B cell (primary cell): ENCODE results near the gene TXNDC2. TPM values are rescaled to one million over a fixed set of nuclear protein-coding genes. Genes with fewer than 3 reads are reported as not detected.

Experiments
- ATAC-seq: fragments of 200-7000 bp; cut with Tn5 transposase; one replicate; pipeline ENCODE4 v1.10.0; 2021; ENCODE audit warnings: low read depth, mild to moderate bottlenecking, moderate number of reproducible peaks, moderate library complexity
- CTCF ChIA-PET: fragments of 350-600 bp; sonication (Branson Sonifier 250); formaldehyde crosslinking; loops from one replicate; lab custom pipeline; 2021; ENCODE audit warnings: antibody characterized with exemption, inconsistent platforms; lab: Charles Lee
- POLR2A ChIA-PET: fragments of 350-600 bp; sonication (Branson Sonifier 250); formaldehyde crosslinking; loops from one replicate; lab custom pipeline; 2021; ENCODE audit warnings: antibody characterized with exemption; lab: Charles Lee
- DNase-seq: peaks from one replicate; pipeline ENCODE4 v3.0.0; 2013
- H2AFZ ChIP-seq: 2 replicates; pipeline ENCODE4 v1.6.1; 2012; ENCODE audit warnings: mild to moderate bottlenecking, low read depth, low read length; ENCODE audit not compliant: insufficient read depth, poor library complexity, severe bottlenecking
- H3K27ac ChIP-seq, 2 donors: 1 replicate in 1 of 2; 2 replicates in 1 of 2; pipeline ENCODE4 v1.5.1; 2012 to 2013; ENCODE audit warnings: low read length in 2 of 2, mild to moderate bottlenecking in 2 of 2, moderate library complexity in 1 of 2
- H3K27me3 ChIP-seq, 4 experiments: fragments of 200-600 bp in 1 of 4; sonication (generic) in 1 of 4; replicated peaks in 1 of 4; 1 replicate in 2 of 4; 2 replicates in 2 of 4; pipeline versions ENCODE4 v1.6.1 to v1.7.0; 2013 to 2016; ENCODE audit warnings: low read length in 3 of 4, mild to moderate bottlenecking in 2 of 4, mixed read lengths in 1 of 4, moderate library complexity in 1 of 4; ENCODE audit not compliant: insufficient read depth in 4 of 4, control insufficient read depth in 3 of 4; ENCODE audit errors: control extremely low read depth in 1 of 4
- H3K36me3 ChIP-seq, 2 experiments: replicated peaks in 1 of 2; 1 replicate in 1 of 2; 2 replicates in 1 of 2; pipeline versions ENCODE4 v1.6.1 to v1.7.1; 2013; ENCODE audit warnings: low read length in 1 of 2; ENCODE audit not compliant: insufficient read depth in 2 of 2, control insufficient read depth in 1 of 2; ENCODE audit errors: control extremely low read depth in 1 of 2, extremely low read depth in 1 of 2
- H3K4me1 ChIP-seq, 2 donors: fragments of 200-600 bp in 1 of 2; sonication (generic) in 1 of 2; 1 replicate in 1 of 2; 2 replicates in 1 of 2; pipeline versions ENCODE4 v1.5.1 to v1.6.1; 2013 to 2017; ENCODE audit warnings: low read length in 2 of 2; ENCODE audit not compliant: control insufficient read depth in 2 of 2, insufficient read depth in 2 of 2
- H3K4me2 ChIP-seq: replicated peaks from 2 replicates; pipeline ENCODE3; 2012; ENCODE audit warnings: mild to moderate bottlenecking, low read depth, low read length; ENCODE audit not compliant: poor library complexity, severe bottlenecking
- H3K4me3 ChIP-seq, 5 experiments: fragments of 200-600 bp in 1 of 5; sonication (generic) in 1 of 5; 1 replicate in 3 of 5; 2 replicates in 2 of 5; pipeline versions ENCODE4 v1.5.1 to v1.7.0; 2011 to 2016; ENCODE audit warnings: low read length in 4 of 5, mild to moderate bottlenecking in 4 of 5, low read depth in 2 of 5, control low read depth in 1 of 5, moderate library complexity in 1 of 5; ENCODE audit not compliant: insufficient read depth in 1 of 5; ENCODE audit errors: control extremely low read depth in 1 of 5, extremely low read depth in 1 of 5
- H3K79me2 ChIP-seq: fragments of 200-600 bp; sonication (generic); one replicate; pipeline ENCODE4 v1.6.0; 2016; ENCODE audit warnings: low read length; ENCODE audit not compliant: control insufficient read depth, insufficient read depth
- H3K9ac ChIP-seq: fragments of 200-600 bp; sonication (generic); 2 replicates; pipeline ENCODE4 v1.6.1; 2017; ENCODE audit warnings: mild to moderate bottlenecking, low read length, moderate library complexity
- H3K9me3 ChIP-seq, 3 donors: one replicate each; pipeline versions ENCODE4 v1.6.1 to v1.7.1; 2013; ENCODE audit warnings: low read length in 2 of 3; ENCODE audit not compliant: control insufficient read depth in 2 of 3, insufficient read depth in 1 of 3; ENCODE audit errors: control extremely low read depth in 1 of 3
- H4K20me1 ChIP-seq: 2 replicates; pipeline ENCODE4 v1.6.0; 2012; ENCODE audit warnings: mild to moderate bottlenecking, low read length; ENCODE audit not compliant: insufficient read depth, control insufficient read depth, poor library complexity, severe bottlenecking
- H3K27ac Mint-ChIP-seq: one replicate; pipeline ENCODE4 v1.8.0; 2021; ENCODE audit warnings: mixed read lengths
- H3K27me3 Mint-ChIP-seq: one replicate; pipeline ENCODE4 v1.8.0; 2021; ENCODE audit warnings: mixed read lengths
- H3K4me1 Mint-ChIP-seq: one replicate; pipeline ENCODE4 v1.8.0; 2021; ENCODE audit warnings: mixed read lengths
- H3K4me3 Mint-ChIP-seq: one replicate; pipeline ENCODE4 v1.8.0; 2021; ENCODE audit warnings: mixed read lengths
- H3K9me3 Mint-ChIP-seq: one replicate; pipeline ENCODE4 v1.8.0; 2022; ENCODE audit warnings: mixed read lengths; ENCODE audit not compliant: insufficient read depth
- CTCF ChIP-seq: fragments of 200-600 bp; IDR thresholded peaks from one replicate; pipeline ENCODE4 v1.8.0; 2022; ENCODE audit warnings: antibody characterized with exemption, mild to moderate bottlenecking
- EZH2 ChIP-seq: IDR thresholded peaks from 2 replicates; pipeline ENCODE4 v1.6.1; 2012; ENCODE audit warnings: borderline replicate concordance, low read depth, mild to moderate bottlenecking, moderate library complexity, low read length; ENCODE audit not compliant: insufficient read depth, poor library complexity, severe bottlenecking
- WGBS: methylation state at CpG from one replicate; pipeline ENCODE4 v1.1.5; 2013; ENCODE audit warnings: missing lambda C conversion rate; ENCODE audit not compliant: insufficient coverage; 5-methylcytosine and 5-hydroxymethylcytosine counted together
- intact Hi-C: fragments of 100-400 bp; cut with micrococcal nuclease; formaldehyde crosslinking; loops from one replicate; pipeline ENCODE4 v1.10.0; 2022
- polyA plus RNA-seq: library from polyadenylated mRNA; depleted of rRNA; stranded (reverse); fragments of >200 nt; gene quantifications from 2 replicates; pipeline ENCODE4 v1.2.3, GENCODE V29; 2012
- total RNA-seq, 2 donors: library from RNA; stranded (reverse); fragments of 120-200 nt in 1 of 2; gene quantifications; 1 replicate in 1 of 2; 2 replicates in 1 of 2; pipeline versions ENCODE4 v1.2.3 to v1.2.4, GENCODE V29; 2013 to 2022

The TXNDC2 gene
- total and polyA plus RNA-seq, 2 donors (not counting 1 experiment from before 2014, with no cell fraction given) = 0.07 to 0.22 TPM

GRCh38 chr18:9884090-9884489, 1.7 kb upstream of the TXNDC2 start:
- no peaks in the 10 kb centered on the region for H3K9me3 Mint-ChIP-seq
- Histone ChIP-seq H3K27ac (no peak overlapping the region), H3K4me2 (no peak overlapping the region), H3K9me3 (no peaks in the 10 kb centered on the region), H3K4me3 (no peak overlapping the region), H3K79me2 (no peaks in the 10 kb centered on the region), H2AFZ (no peak overlapping the region), H3K9ac (no peak overlapping the region), H3K36me3 (no peaks in the 10 kb centered on the region), H3K27me3 (no peaks in the 10 kb centered on the region), H4K20me1 (no peaks in the 10 kb centered on the region), H3K4me1 (no peaks in the 10 kb centered on the region)
- ATAC-seq = no peak
- H3K27me3 Mint-ChIP-seq = peaks cover 3% of the 10 kb centered on the region
- ChIA-PET POLR2A (no interaction called here), CTCF (no interaction called here)
- no peaks in the 10 kb centered on the region for H3K4me1 Mint-ChIP-seq
- 80% methylated on average over 1 of the region's 6 CpGs for WGBS
- TF ChIP-seq CTCF (no peak), EZH2 (no peak)
- H3K4me3 Mint-ChIP-seq = no peak overlapping the region
- DNase-seq = no peak
- intact Hi-C loops = no loop called here
- no peak overlapping the region for H3K27ac Mint-ChIP-seq

- H3K4me1 ChIP-seq = no peaks in the 10 kb centered on the region
- no peak overlapping the region for H2AFZ ChIP-seq
- Mint-ChIP-seq H3K27ac (no peak overlapping the region), H3K4me1 (no peaks in the 10 kb centered on the region), H3K9me3 (no peaks in the 10 kb centered on the region), H3K4me3 (no peak overlapping the region), H3K27me3 (peaks cover 3% of the 10 kb centered on the region)
- no peak overlapping the region for H3K27ac ChIP-seq
- TF ChIP-seq EZH2 = no peak
- TF ChIP-seq CTCF = no peak
- H3K9ac ChIP-seq = no peak overlapping the region
- no peak for ATAC-seq
- whole genome bisulfite sequencing = 100% methylated on average over 4 of the region's 12 CpGs
- DNase-seq = no peak
- no peak overlapping the region for H3K4me2 ChIP-seq
- no peaks in the 10 kb centered on the region for H3K79me2 ChIP-seq
- ChIA-PET POLR2A (no interaction called here), CTCF (no interaction called here)
- no peaks in the 10 kb centered on the region for H3K9me3 ChIP-seq
- no peaks in the 10 kb centered on the region for H4K20me1 ChIP-seq
- intact Hi-C loops = no loop called here
- no peaks in the 10 kb centered on the region for H3K27me3 ChIP-seq
- H3K36me3 ChIP-seq = no peaks in the 10 kb centered on the region
- no peak overlapping the region for H3K4me3 ChIP-seq
Measured at GRCh38 chr18:9884532-9885140, 1.1 kb upstream of the TXNDC2 start.
